B cell (primary cell): ENCODE measurements around the gene AIMP1.

ENCODE experiments used
- EZH2 ChIP-seq: IDR thresholded peaks from 2 replicates; pipeline ENCODE4 v1.6.1; 2012; ENCODE audit warnings: borderline replicate concordance, low read depth, mild to moderate bottlenecking, moderate library complexity, low read length; ENCODE audit not compliant: insufficient read depth, poor library complexity, severe bottlenecking
- TF ChIP-seq, protein P1 (sequence below): fragments of 200-600 bp; IDR thresholded peaks from one replicate; pipeline ENCODE4 v1.8.0; 2022; ENCODE audit warnings: antibody characterized with exemption, mild to moderate bottlenecking

GRCh38 chr4:106287353-106287969 lies 28.9 kb upstream of the AIMP1 start:
- TF ChIP-seq, protein P1, sequence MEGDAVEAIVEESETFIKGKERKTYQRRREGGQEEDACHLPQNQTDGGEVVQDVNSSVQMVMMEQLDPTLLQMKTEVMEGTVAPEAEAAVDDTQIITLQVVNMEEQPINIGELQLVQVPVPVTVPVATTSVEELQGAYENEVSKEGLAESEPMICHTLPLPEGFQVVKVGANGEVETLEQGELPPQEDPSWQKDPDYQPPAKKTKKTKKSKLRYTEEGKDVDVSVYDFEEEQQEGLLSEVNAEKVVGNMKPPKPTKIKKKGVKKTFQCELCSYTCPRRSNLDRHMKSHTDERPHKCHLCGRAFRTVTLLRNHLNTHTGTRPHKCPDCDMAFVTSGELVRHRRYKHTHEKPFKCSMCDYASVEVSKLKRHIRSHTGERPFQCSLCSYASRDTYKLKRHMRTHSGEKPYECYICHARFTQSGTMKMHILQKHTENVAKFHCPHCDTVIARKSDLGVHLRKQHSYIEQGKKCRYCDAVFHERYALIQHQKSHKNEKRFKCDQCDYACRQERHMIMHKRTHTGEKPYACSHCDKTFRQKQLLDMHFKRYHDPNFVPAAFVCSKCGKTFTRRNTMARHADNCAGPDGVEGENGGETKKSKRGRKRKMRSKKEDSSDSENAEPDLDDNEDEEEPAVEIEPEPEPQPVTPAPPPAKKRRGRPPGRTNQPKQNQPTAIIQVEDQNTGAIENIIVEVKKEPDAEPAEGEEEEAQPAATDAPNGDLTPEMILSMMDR: no peak
- TF ChIP-seq EZH2: no peak
